H1 (cell line): ENCODE measurements around the gene DAPL1. TPM values are rescaled to one million over a fixed set of nuclear protein-coding genes. Genes with fewer than 3 reads are reported as not detected.

Experiments
- CTCF ChIA-PET: fragments of 300-600 bp; sonication (Branson Sonifier 250); formaldehyde crosslinking; loops from one replicate; lab custom pipeline; 2021; ENCODE audit not compliant: partially characterized antibody; lab: Charles Lee
- POLR2A ChIA-PET: fragments of 300-600 bp; sonication (Branson Sonifier 250); formaldehyde crosslinking; loops from one replicate; lab custom pipeline; 2021; ENCODE audit warnings: inconsistent platforms; ENCODE audit not compliant: partially characterized antibody; lab: Charles Lee
- DNase-seq, 2 experiments: peaks; one replicate each; pipeline versions ENCODE4 v3.0.0 to v3.0.0-alpha.2; 2010 to 2022; ENCODE audit warnings: low spot score in 2 of 2, low read depth in 1 of 2, mixed read lengths in 1 of 2
- FAIRE-seq: peaks from 2 replicates; lab custom pipeline; 2011; peaks lifted over from hg19 to GRCh38; lab: Jason Lieb, UNC
- H2AFZ ChIP-seq: 2 replicates; pipeline ENCODE4 v1.8.1; 2012; ENCODE audit warnings: low read length, inconsistent platforms
- H2AK5ac ChIP-seq: 2 replicates; pipeline ENCODE4 v1.6.1; 2013; ENCODE audit warnings: low read depth, low read length
- H2BK120ac ChIP-seq: replicated peaks from 2 replicates; pipeline ENCODE3; 2013; ENCODE audit warnings: low read depth, low read length, inconsistent platforms
- H2BK12ac ChIP-seq: 2 replicates; pipeline ENCODE4 v1.6.1; 2013; ENCODE audit warnings: low read depth, low read length
- H2BK15ac ChIP-seq: 2 replicates; pipeline ENCODE4 v1.6.1; 2013; ENCODE audit warnings: low read length
- H2BK20ac ChIP-seq: 2 replicates; pipeline ENCODE4 v1.6.1; 2013; ENCODE audit warnings: low read length
- H2BK5ac ChIP-seq: 2 replicates; pipeline ENCODE4 v1.6.1; 2013; ENCODE audit warnings: low read depth, low read length
- H3K14ac ChIP-seq: 2 replicates; pipeline ENCODE4 v1.6.1; 2013; ENCODE audit warnings: inconsistent platforms; ENCODE audit not compliant: insufficient read length
- H3K18ac ChIP-seq: 2 replicates; pipeline ENCODE4 v1.6.1; 2013; ENCODE audit warnings: low read length; ENCODE audit errors: extremely low read depth
- H3K23ac ChIP-seq: 2 replicates; pipeline ENCODE4 v1.6.1; 2013; ENCODE audit warnings: inconsistent platforms; ENCODE audit not compliant: insufficient read length
- H3K23me2 ChIP-seq: 2 replicates; pipeline ENCODE4 v1.6.1; 2013; ENCODE audit warnings: low read depth, low read length
- H3K27ac ChIP-seq: 2 replicates; pipeline ENCODE4 v1.6.1; 2011; ENCODE audit warnings: low read depth, low read length, inconsistent platforms
- H3K27me3 ChIP-seq, 4 experiments: replicated peaks in 1 of 4; 1 replicate in 1 of 4; 2 replicates in 3 of 4; pipeline versions ENCODE4 v1.6.1 to v1.8.1; 2011 to 2013; ENCODE audit warnings: low read length in 3 of 4, mild to moderate bottlenecking in 3 of 4, inconsistent platforms in 2 of 4, mixed read lengths in 2 of 4, moderate library complexity in 1 of 4; ENCODE audit not compliant: control insufficient read depth in 3 of 4, insufficient read depth in 3 of 4; ENCODE audit errors: extremely low read depth in 1 of 4
- H3K36me3 ChIP-seq, 4 experiments: 2 replicates each; pipeline versions ENCODE4 v1.6.1 to v1.8.1; 2011 to 2013; ENCODE audit warnings: mild to moderate bottlenecking in 4 of 4, low read length in 3 of 4, moderate library complexity in 2 of 4, control low read depth in 1 of 4, inconsistent platforms in 1 of 4; ENCODE audit not compliant: insufficient read depth in 4 of 4, control insufficient read depth in 2 of 4
- H3K4ac ChIP-seq: replicated peaks from 2 replicates; pipeline ENCODE3; 2013; ENCODE audit warnings: low read length, low read depth, mixed read lengths, inconsistent platforms; ENCODE audit not compliant: insufficient read length
- H3K4me1 ChIP-seq, 4 experiments: replicated peaks in 1 of 4; 1 replicate in 1 of 4; 2 replicates in 3 of 4; pipeline versions ENCODE4 v1.6.1 to v1.8.1; 2011 to 2013; ENCODE audit warnings: low read length in 3 of 4, inconsistent platforms in 2 of 4, mixed read lengths in 1 of 4; ENCODE audit not compliant: insufficient read depth in 4 of 4, control insufficient read depth in 3 of 4
- H3K4me2 ChIP-seq, 2 experiments: 2 replicates each; pipeline versions ENCODE4 v1.6.1 to v1.8.1; 2011 to 2013; ENCODE audit warnings: low read depth in 2 of 2, low read length in 2 of 2, control low read depth in 1 of 2, inconsistent platforms in 1 of 2, mild to moderate bottlenecking in 1 of 2; ENCODE audit not compliant: insufficient read depth in 1 of 2
- H3K4me3 ChIP-seq, 4 experiments: fragments of 200-600, 300-600 bp in 1 of 4; sonication (generic), shearing (Covaris generic), sonication (Bioruptor Twin) in 1 of 4; 2 replicates each; pipeline versions ENCODE4 v1.5.1 to v1.8.1; 2011 to 2016; ENCODE audit warnings: low read length in 4 of 4, low read depth in 3 of 4, control low read depth in 2 of 4, inconsistent platforms in 2 of 4, mild to moderate bottlenecking in 2 of 4, mixed read lengths in 1 of 4, moderate library complexity in 1 of 4; ENCODE audit not compliant: insufficient read depth in 2 of 4; ENCODE audit errors: extremely low read depth in 1 of 4
- H3K56ac ChIP-seq: replicated peaks from 2 replicates; pipeline ENCODE3; 2013; ENCODE audit warnings: low read depth, mild to moderate bottlenecking, mixed read lengths, low read length, inconsistent platforms; ENCODE audit not compliant: insufficient read length
- H3K79me1 ChIP-seq: 2 replicates; pipeline ENCODE4 v1.6.1; 2013; ENCODE audit warnings: low read depth, low read length, control low read depth
- H3K79me2 ChIP-seq, 2 experiments: 2 replicates each; pipeline versions ENCODE4 v1.6.1 to v1.8.1; 2012 to 2013; ENCODE audit warnings: low read length in 2 of 2, mild to moderate bottlenecking in 2 of 2, inconsistent platforms in 1 of 2; ENCODE audit not compliant: insufficient read depth in 2 of 2, control insufficient read depth in 1 of 2
- H3K9ac ChIP-seq, 4 experiments: replicated peaks in 1 of 4; 1 replicate in 1 of 4; 2 replicates in 3 of 4; pipeline versions ENCODE4 v1.6.1 to v1.8.1; 2011 to 2013; ENCODE audit warnings: low read depth in 3 of 4, low read length in 3 of 4, control low read depth in 2 of 4, mild to moderate bottlenecking in 2 of 4, moderate library complexity in 2 of 4, inconsistent platforms in 1 of 4; ENCODE audit errors: extremely low read depth in 1 of 4
- H3K9me3 ChIP-seq, 2 experiments: 2 replicates each; pipeline versions ENCODE4 v1.6.1 to v1.8.1; 2012 to 2013; ENCODE audit warnings: mild to moderate bottlenecking in 2 of 2, moderate library complexity in 2 of 2, control low read depth in 1 of 2, inconsistent platforms in 1 of 2, low read depth in 1 of 2, low read length in 1 of 2, mixed read lengths in 1 of 2; ENCODE audit not compliant: insufficient read depth in 2 of 2
- H4K20me1 ChIP-seq, 2 experiments: replicated peaks in 1 of 2; 2 replicates each; pipeline versions ENCODE3 to v1.8.1; 2011 to 2013; ENCODE audit warnings: inconsistent platforms in 2 of 2, low read length in 2 of 2, mild to moderate bottlenecking in 1 of 2; ENCODE audit not compliant: insufficient read depth in 2 of 2, control insufficient read depth in 1 of 2
- H4K5ac ChIP-seq: 2 replicates; pipeline ENCODE4 v1.6.1; 2013; ENCODE audit warnings: low read length, low read depth, mixed read lengths, inconsistent platforms; ENCODE audit not compliant: insufficient read length
- H4K8ac ChIP-seq: 2 replicates; pipeline ENCODE4 v1.8.0; 2013; ENCODE audit warnings: mild to moderate bottlenecking, moderate library complexity, low read length, inconsistent platforms; ENCODE audit not compliant: insufficient read depth; ENCODE audit errors: extremely low read depth
- H4K91ac ChIP-seq: replicated peaks from 2 replicates; pipeline ENCODE3; 2013; ENCODE audit warnings: low read length, mixed read lengths, inconsistent platforms; ENCODE audit not compliant: insufficient read length
- ATF2 ChIP-seq: IDR thresholded peaks from 2 replicates; pipeline ENCODE4 v1.6.1; 2012; ENCODE audit warnings: low read length, inconsistent platforms
- CEBPB ChIP-seq: IDR thresholded peaks from 2 replicates; pipeline ENCODE4 v1.6.1; 2012; ENCODE audit warnings: low read depth, low read length
- FOSL1 ChIP-seq: IDR thresholded peaks from 2 replicates; pipeline ENCODE4 v1.6.1; 2011; ENCODE audit warnings: mild to moderate bottlenecking, low read depth, low read length, moderate library complexity; ENCODE audit not compliant: insufficient read depth
- HDAC6 ChIP-seq: IDR thresholded peaks from one replicate; pipeline ENCODE4 v1.7.1; 2012; ENCODE audit warnings: low read depth, mild to moderate bottlenecking, inconsistent platforms, low read length, moderate library complexity
- KDM4A ChIP-seq: IDR thresholded peaks from one replicate; pipeline ENCODE4 v1.7.1; 2012; ENCODE audit warnings: low read depth, mild to moderate bottlenecking, moderate library complexity, low read length, inconsistent platforms; ENCODE audit not compliant: severe bottlenecking
- KDM5A ChIP-seq: fragments of 200-600 bp; IDR thresholded peaks from 2 replicates; pipeline ENCODE4 v1.7.1; 2012; ENCODE audit warnings: mild to moderate bottlenecking, low read length, inconsistent platforms, mixed read lengths
- POU5F1 ChIP-seq: IDR thresholded peaks from 2 replicates; pipeline ENCODE4 v1.6.1; 2011; ENCODE audit warnings: low read depth, mild to moderate bottlenecking, low read length, moderate library complexity
- RAD21 ChIP-seq, 2 experiments: IDR thresholded peaks in 1 of 2; conservative IDR thresholded peaks in 1 of 2; 2 replicates each; pipeline ENCODE4 v1.6.1; 2011; ENCODE audit warnings: low read depth in 2 of 2, low read length in 2 of 2, improper control_type of control experiment in 1 of 2, inconsistent platforms in 1 of 2, mild to moderate bottlenecking in 1 of 2, moderate library complexity in 1 of 2
- SAP30 ChIP-seq: fragments of 300-600 bp; sonication (generic); IDR thresholded peaks from 2 replicates; pipeline ENCODE4 v1.7.1; 2012; ENCODE audit warnings: low read length, moderate library complexity, mild to moderate bottlenecking, inconsistent platforms; ENCODE audit not compliant: insufficient read depth, insufficient replicate concordance
- SP2 ChIP-seq: IDR thresholded peaks from 2 replicates; pipeline ENCODE4 v1.6.1; 2012; ENCODE audit warnings: mild to moderate bottlenecking, low read length, inconsistent platforms
- TBP ChIP-seq: IDR thresholded peaks from 2 replicates; pipeline ENCODE4 v1.6.1; 2011; ENCODE audit warnings: low read depth, low read length, improper control_type of control experiment
- TEAD4 ChIP-seq: IDR thresholded peaks from 2 replicates; pipeline ENCODE4 v1.6.1; 2012; ENCODE audit warnings: low read depth, low read length, inconsistent platforms, mixed read lengths
- ZNF274 ChIP-seq: IDR thresholded peaks from 2 replicates; pipeline ENCODE4 v1.7.0; 2012; ENCODE audit warnings: low read length, borderline replicate concordance; ENCODE audit errors: extremely low read depth
- WGBS, 2 experiments: shearing (Covaris generic) in 1 of 2; methylation state at CpG; one replicate each; pipeline versions ENCODE4 v1.1.6 to v1.1.7; 2013 to 2015; ENCODE audit warnings: low lambda C conversion rate in 2 of 2, mixed read lengths in 2 of 2, inconsistent platforms in 1 of 2, low coverage in 1 of 2, missing lambda C conversion rate in 1 of 2; ENCODE audit not compliant: insufficient replicate concordance in 2 of 2, insufficient coverage in 1 of 2, insufficient read length in 1 of 2; ENCODE audit errors: extremely low coverage in 1 of 2, missing lambda C conversion rate in 1 of 2; 5-methylcytosine and 5-hydroxymethylcytosine counted together
- polyA plus RNA-seq, 7 experiments: library from polyadenylated mRNA; depleted of rRNA in 3 of 7; stranded (reverse) in 5 of 7; unstranded in 2 of 7; fragments of >200 nt in 5 of 7; fragments of 200-250 nt in 2 of 7; gene quantifications; 1 replicate in 5 of 7; 2 replicates in 1 of 7; 4 replicates in 1 of 7; pipeline versions ENCODE4 v1.2.1 to v1.2.3, GENCODE V29; 2011 to 2013; ENCODE audit warnings: missing spikeins in 2 of 7, mixed read lengths in 2 of 7
- total RNA-seq: library from RNA; stranded (reverse); fragmentation: NEBNext Ultra II Directional; extraction: Animal tissue kit (Norgen Biotek cat#: 25700); gene quantifications from 2 replicates; pipeline ENCODE4 v1.2.1, GENCODE V29; 2021

DAPL1 gene
- total and polyA plus RNA-seq, 2 of the 8 experiments (the other 6 are each of a cell fraction or from before 2014, with no cell fraction given) = not detected

- FAIRE-seq = no peak
- TF ChIP-seq ZNF274 (no peak), HDAC6 (no peak), KDM4A (no peak), ATF2 (no peak), CEBPB (no peak), POU5F1 (no peak), FOSL1 (no peak), KDM5A (no peak), SP2 (no peak), TBP (no peak), SAP30 (no peak), RAD21 (IDR thresholded peaks at IDR 0.05 in 1 of 2, conservative IDR thresholded peaks at IDR 0.05 in 1 of 2; ENCODE audit: low read depth in 2 of 2, low read length in 2 of 2) (no peak), TEAD4 (no peak)
Measured at GRCh38 chr2:158817588-158817987, 22.5 kb downstream of the DAPL1 start.

More at GRCh38 chr2:158817588-158817987, 22.5 kb downstream of the DAPL1 start:
- Histone ChIP-seq H4K20me1 (no peaks in the 10 kb centered on the region), H4K8ac (no peak overlapping the region), H3K9ac (no peak overlapping the region), H4K5ac (no peak overlapping the region), H2AK5ac (no peak overlapping the region), H3K9me3 (no peaks in the 10 kb centered on the region), H3K23ac (no peak overlapping the region), H3K14ac (no peak overlapping the region), H3K4me1 (no peaks in the 10 kb centered on the region), H3K36me3 (no peaks in the 10 kb centered on the region), H2BK120ac (no peak overlapping the region), H3K4me3 (no peak overlapping the region), H4K91ac (no peak overlapping the region), H2BK12ac (no peak overlapping the region), H3K56ac (no peak overlapping the region), H2BK15ac (no peak overlapping the region), H3K23me2 (no peaks in the 10 kb centered on the region), H3K4ac (no peak overlapping the region), H3K79me1 (no peaks in the 10 kb centered on the region), H2BK20ac (no peak overlapping the region), H2AFZ (no peak overlapping the region), H3K4me2 (no peak overlapping the region), H3K79me2 (no peaks in the 10 kb centered on the region), H3K27me3 (no peaks in the 10 kb centered on the region), H3K18ac (no peak overlapping the region), H3K27ac (no peak overlapping the region), H2BK5ac (no peak overlapping the region)
- CTCF ChIA-PET = interaction anchor here (0.9 kb wide), 1 partner anchor 793 kb away, joined by 4 read pairs; no protein-coding TSS in a partner anchor
- POLR2A ChIA-PET = no interaction called here
- no peak for DNase-seq
- 79% methylated on average over 3 of the region's 3 CpGs; no CpG with 5 or more reads in 1 of the 2 experiments for WGBS, 2 experiments
